HL-60 (cell line): ENCODE results near the gene CCNJL.

Experiments
- DNase-seq, 2 experiments: peaks; one replicate each; pipeline ENCODE4 v3.0.0-alpha.2; 2010 to 2020; ENCODE audit warnings: low read depth in 1 of 2, low spot score in 1 of 2
- H3K27ac ChIP-seq: fragments of 250-450 bp; sonication (Bioruptor Pico); replicated peaks from 2 replicates; pipeline ENCODE4 v1.5.1; 2020; ENCODE audit warnings: mild to moderate bottlenecking, moderate library complexity
- H3K27me3 ChIP-seq: fragments of 250-450 bp; sonication (Bioruptor Pico); 2 replicates; pipeline ENCODE4 v1.5.1; 2021; ENCODE audit warnings: mild to moderate bottlenecking, moderate library complexity; ENCODE audit not compliant: insufficient read depth, poor library complexity, severe bottlenecking
- H3K4me3 ChIP-seq: replicated peaks from 2 replicates; pipeline ENCODE4 v1.5.1; 2011; ENCODE audit warnings: mild to moderate bottlenecking, control low read depth, low read length; ENCODE audit not compliant: insufficient read depth
- GABPA ChIP-seq: IDR thresholded peaks from 2 replicates; pipeline ENCODE4 v1.6.1; 2012; ENCODE audit warnings: low read depth
- POLR2AphosphoS5 ChIP-seq: IDR thresholded peaks from 2 replicates; pipeline ENCODE4 v1.6.1; 2012; ENCODE audit warnings: low read depth
- SPI1 ChIP-seq: IDR thresholded peaks from 2 replicates; pipeline ENCODE4 v1.6.1; 2012; ENCODE audit warnings: low read depth, mild to moderate bottlenecking, borderline replicate concordance
- TF ChIP-seq, protein P1 (sequence below): IDR thresholded peaks from one replicate; pipeline ENCODE4 v1.5.1; 2011; ENCODE audit warnings: low read length, control low read depth, inconsistent platforms; ENCODE audit not compliant: insufficient read depth
- TF ChIP-seq, protein P2 (sequence below): IDR thresholded peaks from 2 replicates; pipeline ENCODE4 v1.6.1; 2012; ENCODE audit warnings: low read depth; ENCODE audit not compliant: insufficient replicate concordance

CCNJL gene

DNA sequence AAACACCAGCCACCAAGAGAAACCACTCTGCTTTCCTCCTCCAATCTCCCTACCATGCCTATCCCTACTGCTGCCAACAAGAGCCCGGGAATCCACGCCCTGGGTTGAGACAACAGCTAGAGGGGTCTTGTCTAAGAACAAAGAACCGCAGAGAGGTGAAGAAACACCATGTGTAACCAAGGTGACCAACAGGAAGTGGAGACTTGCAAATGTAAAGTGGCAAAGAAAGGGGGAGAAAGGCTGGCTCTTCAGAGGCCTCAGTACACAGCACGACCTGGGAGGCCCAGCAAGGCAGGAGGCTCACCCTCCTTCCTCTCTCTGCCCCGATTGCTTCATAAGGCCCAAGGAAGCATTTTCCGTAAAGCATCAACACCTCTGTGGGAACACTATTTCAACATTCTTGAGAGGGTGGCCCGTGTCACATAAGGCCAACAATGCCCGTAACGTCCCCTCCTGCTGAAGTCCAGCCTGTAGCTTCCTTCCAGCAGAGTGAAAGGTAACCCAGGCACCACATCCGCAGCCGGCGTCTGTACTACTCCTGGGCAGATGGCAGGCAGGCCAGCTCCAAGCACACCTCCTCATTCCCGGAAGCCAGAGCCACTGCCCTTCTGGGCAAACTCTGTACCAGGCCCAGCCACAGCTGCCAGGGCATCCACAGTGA lies 18.3 kb downstream of the CCNJL start:
- Histone ChIP-seq H3K27me3 (no peaks in the 10 kb centered on the region), H3K4me3 (no peak overlapping the region), H3K27ac (peak overlapping the region; percentile 57)
- TF ChIP-seq POLR2AphosphoS5 (0 out of 2 replicates have a peak, but pooled peaks have one; percentile 35), SPI1 (peak; percentile 57; the same call in 1 of the 2 replicates)
- TF ChIP-seq, protein P1, sequence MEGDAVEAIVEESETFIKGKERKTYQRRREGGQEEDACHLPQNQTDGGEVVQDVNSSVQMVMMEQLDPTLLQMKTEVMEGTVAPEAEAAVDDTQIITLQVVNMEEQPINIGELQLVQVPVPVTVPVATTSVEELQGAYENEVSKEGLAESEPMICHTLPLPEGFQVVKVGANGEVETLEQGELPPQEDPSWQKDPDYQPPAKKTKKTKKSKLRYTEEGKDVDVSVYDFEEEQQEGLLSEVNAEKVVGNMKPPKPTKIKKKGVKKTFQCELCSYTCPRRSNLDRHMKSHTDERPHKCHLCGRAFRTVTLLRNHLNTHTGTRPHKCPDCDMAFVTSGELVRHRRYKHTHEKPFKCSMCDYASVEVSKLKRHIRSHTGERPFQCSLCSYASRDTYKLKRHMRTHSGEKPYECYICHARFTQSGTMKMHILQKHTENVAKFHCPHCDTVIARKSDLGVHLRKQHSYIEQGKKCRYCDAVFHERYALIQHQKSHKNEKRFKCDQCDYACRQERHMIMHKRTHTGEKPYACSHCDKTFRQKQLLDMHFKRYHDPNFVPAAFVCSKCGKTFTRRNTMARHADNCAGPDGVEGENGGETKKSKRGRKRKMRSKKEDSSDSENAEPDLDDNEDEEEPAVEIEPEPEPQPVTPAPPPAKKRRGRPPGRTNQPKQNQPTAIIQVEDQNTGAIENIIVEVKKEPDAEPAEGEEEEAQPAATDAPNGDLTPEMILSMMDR, result no peak
- DNase-seq, result peak; percentile 83 to 94

DNA sequence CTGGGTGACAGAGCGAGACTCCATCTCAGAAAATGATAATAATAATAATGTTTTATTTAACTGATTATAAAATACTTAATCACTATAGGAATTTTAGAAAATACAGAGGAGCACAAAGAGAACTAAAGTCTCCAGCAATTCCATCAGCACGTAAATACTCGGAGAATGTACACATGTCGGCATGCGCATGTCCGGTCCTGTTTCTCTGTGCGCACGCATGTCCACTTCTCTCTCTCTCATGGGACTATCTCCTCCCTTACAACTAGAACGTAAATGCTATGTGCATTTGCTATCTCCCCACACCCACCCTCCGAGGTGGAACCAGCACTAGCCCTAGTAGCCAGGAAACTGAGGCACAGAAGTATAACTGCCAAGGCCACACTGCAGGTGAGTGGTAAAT lies 19.0 kb downstream of the CCNJL start:
- H3K27ac ChIP-seq, result peak overlapping the region; percentile 43
- H3K4me3 ChIP-seq, result no peak overlapping the region
- DNase-seq, result no peak
- H3K27me3 ChIP-seq, result no peaks in the 10 kb centered on the region
- TF ChIP-seq, protein P1, result no peak
- TF ChIP-seq GABPA (no peak), POLR2AphosphoS5 (no peak), SPI1 (no peak)
- TF ChIP-seq, protein P2, sequence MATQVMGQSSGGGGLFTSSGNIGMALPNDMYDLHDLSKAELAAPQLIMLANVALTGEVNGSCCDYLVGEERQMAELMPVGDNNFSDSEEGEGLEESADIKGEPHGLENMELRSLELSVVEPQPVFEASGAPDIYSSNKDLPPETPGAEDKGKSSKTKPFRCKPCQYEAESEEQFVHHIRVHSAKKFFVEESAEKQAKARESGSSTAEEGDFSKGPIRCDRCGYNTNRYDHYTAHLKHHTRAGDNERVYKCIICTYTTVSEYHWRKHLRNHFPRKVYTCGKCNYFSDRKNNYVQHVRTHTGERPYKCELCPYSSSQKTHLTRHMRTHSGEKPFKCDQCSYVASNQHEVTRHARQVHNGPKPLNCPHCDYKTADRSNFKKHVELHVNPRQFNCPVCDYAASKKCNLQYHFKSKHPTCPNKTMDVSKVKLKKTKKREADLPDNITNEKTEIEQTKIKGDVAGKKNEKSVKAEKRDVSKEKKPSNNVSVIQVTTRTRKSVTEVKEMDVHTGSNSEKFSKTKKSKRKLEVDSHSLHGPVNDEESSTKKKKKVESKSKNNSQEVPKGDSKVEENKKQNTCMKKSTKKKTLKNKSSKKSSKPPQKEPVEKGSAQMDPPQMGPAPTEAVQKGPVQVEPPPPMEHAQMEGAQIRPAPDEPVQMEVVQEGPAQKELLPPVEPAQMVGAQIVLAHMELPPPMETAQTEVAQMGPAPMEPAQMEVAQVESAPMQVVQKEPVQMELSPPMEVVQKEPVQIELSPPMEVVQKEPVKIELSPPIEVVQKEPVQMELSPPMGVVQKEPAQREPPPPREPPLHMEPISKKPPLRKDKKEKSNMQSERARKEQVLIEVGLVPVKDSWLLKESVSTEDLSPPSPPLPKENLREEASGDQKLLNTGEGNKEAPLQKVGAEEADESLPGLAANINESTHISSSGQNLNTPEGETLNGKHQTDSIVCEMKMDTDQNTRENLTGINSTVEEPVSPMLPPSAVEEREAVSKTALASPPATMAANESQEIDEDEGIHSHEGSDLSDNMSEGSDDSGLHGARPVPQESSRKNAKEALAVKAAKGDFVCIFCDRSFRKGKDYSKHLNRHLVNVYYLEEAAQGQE, result no peak

DNA sequence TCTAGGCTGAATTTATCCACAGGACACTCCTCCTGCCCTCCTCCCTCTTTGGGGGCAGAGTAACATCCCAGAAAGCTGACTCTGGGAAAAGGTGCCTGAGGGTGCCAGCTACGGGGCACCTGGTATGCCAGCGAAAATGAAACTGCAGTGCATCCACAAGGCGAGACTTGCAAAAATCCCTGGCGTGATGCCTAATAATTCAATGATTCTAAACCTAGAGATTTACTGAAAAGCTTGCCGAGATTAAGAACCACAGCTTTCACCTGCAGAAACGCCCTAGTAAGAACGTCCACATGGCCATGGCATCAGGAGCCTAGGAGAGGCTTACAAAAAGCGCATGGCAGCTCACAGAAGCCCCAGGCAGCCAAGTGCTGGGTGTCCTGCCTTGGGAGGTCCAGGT lies 20.9 kb downstream of the CCNJL start:
- no peak for DNase-seq
- H3K27ac ChIP-seq, result no peak overlapping the region
- no peaks in the 10 kb centered on the region for H3K27me3 ChIP-seq
- no peak overlapping the region for H3K4me3 ChIP-seq
- TF ChIP-seq POLR2AphosphoS5 (no peak), SPI1 (no peak), GABPA (no peak)
- TF ChIP-seq, protein P1, result no peak
- TF ChIP-seq, protein P2, result no peak

DNA sequence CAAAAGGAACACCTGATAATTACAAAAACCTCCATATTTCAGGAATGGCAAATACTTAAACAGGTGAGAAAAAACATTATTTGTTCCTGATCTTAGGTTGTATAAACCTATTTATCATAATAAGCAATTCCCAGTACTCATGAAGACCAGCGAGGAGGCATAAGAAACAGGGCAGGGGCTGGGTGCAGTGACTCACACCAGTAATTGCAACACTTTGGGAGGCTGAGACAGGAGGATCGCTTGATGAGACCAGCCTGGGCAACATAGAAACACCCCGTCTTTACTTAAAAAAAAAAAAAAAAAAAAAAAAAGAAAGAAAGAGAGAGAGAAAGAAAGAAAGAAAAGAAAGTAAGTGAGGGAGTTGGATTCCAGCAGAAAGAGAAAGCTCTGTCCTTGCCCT lies 21.6 kb downstream of the CCNJL start:
- no peak overlapping the region for H3K27ac ChIP-seq
- DNase-seq, result no peak
- TF ChIP-seq SPI1 (no peak), GABPA (no peak), POLR2AphosphoS5 (no peak)
- TF ChIP-seq, protein P1, result no peak
- TF ChIP-seq, protein P2, result no peak

More for the DNA sequence above, 21.6 kb downstream of the CCNJL start:
- H3K27me3 ChIP-seq, result no peaks in the 10 kb centered on the region
- H3K4me3 ChIP-seq, result no peak overlapping the region
